ENCODE measurements around the gene POLR3F. TPM values are rescaled to one million over a fixed set of nuclear protein-coding genes. Genes with fewer than 3 reads are reported as not detected.
A peak's percentile ranks its signal among the peaks of the same experiment; 100 is the strongest.

The POLR3F gene
- total and polyA plus RNA-seq, 2 donors (not counting 3 experiments of a cell fraction or from before 2014, with no cell fraction given) = 4.5 to 9.8 TPM

DNA sequence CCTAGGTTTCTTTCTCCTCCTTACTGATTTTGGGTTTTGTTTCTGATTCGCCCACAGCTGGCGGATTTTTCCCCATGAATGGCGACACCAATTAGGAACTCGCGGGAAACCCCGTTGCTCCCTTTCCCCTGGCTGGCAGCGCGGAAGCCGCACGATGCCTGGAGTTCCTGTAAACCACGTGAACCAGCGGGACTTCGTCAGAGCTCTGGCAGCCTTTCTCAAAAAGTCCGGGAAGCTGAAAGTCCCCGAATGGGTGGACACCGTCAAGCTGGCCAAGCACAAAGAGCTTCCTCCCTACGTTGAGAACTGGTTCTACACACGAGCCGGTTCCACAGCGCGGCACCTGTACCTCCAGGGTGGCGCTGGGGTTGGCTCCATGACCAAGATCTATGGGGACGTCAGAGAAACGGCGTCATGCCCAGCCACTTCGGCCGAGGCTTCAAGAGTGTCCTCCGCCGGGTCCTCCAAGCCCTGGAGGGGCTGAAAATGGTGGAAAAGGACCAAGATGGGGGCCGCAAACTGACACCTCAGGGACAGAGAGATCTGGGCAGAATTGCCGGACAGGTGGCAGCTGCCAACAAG is 37.4 kb downstream of the POLR3F start:
- POLR2A ChIA-PET = no interaction called here
- Histone ChIP-seq H3K79me2 (ENCODE audit: control insufficient read depth, insufficient read depth, low read length) (peaks cover 16% of the 10 kb centered on the region), H3K4me2 (ENCODE audit: insufficient read depth, low read length) (no peak overlapping the region), H3K9ac (replicated peaks; ENCODE audit: extremely low read depth, insufficient read depth, low read length) (no peak overlapping the region), H3K4me1 (ENCODE audit: control insufficient read depth, extremely low read depth, insufficient read depth, low read length) (peaks cover 9% of the 10 kb centered on the region), H3K9me1 (replicated peaks; ENCODE audit: control insufficient read depth, extremely low read depth, insufficient read depth, low read length) (no peaks in the 10 kb centered on the region), H3K36me3 (ENCODE audit: control insufficient read depth in 2 of 2, extremely low read depth in 1 of 2, insufficient read depth in 2 of 2, low read length in 2 of 2) (no peaks in the 10 kb centered on the region), H2AFZ (ENCODE audit: low read depth, low read length) (peak overlapping the region; percentile 48), H3K27me3 (ENCODE audit: control insufficient read depth in 2 of 2, insufficient read depth in 2 of 2, low read length in 2 of 2) (peaks cover 0 to 5% of the 10 kb centered on the region in 2 experiments), H3K9me3 (replicated peaks; ENCODE audit: control insufficient read depth, insufficient read depth, low read length) (no peaks in the 10 kb centered on the region), H3K4me3 (replicated peaks in 1 of 3; ENCODE audit: insufficient read depth in 1 of 3, low read depth in 1 of 3, low read length in 3 of 3) (no peak overlapping the region), H4K20me1 (replicated peaks; ENCODE audit: control insufficient read depth, extremely low read depth, insufficient read depth, low read length) (no peaks in the 10 kb centered on the region), H3K27ac (ENCODE audit: insufficient read depth, low read depth, low read length) (no peak overlapping the region)
- dilution Hi-C loops (cut with MboI; ENCODE audit: extremely low pct_ligation_motif_present, low sequenced_read_pairs) (no loop called here), intact Hi-C loops (cut with micrococcal nuclease) (no loop called here)
- FAIRE-seq (no peak), DNase-seq (ENCODE audit: low read depth, low spot score) (peak; percentile 31)
- CTCF ChIA-PET = no interaction called here
- TF ChIP-seq, protein P1, sequence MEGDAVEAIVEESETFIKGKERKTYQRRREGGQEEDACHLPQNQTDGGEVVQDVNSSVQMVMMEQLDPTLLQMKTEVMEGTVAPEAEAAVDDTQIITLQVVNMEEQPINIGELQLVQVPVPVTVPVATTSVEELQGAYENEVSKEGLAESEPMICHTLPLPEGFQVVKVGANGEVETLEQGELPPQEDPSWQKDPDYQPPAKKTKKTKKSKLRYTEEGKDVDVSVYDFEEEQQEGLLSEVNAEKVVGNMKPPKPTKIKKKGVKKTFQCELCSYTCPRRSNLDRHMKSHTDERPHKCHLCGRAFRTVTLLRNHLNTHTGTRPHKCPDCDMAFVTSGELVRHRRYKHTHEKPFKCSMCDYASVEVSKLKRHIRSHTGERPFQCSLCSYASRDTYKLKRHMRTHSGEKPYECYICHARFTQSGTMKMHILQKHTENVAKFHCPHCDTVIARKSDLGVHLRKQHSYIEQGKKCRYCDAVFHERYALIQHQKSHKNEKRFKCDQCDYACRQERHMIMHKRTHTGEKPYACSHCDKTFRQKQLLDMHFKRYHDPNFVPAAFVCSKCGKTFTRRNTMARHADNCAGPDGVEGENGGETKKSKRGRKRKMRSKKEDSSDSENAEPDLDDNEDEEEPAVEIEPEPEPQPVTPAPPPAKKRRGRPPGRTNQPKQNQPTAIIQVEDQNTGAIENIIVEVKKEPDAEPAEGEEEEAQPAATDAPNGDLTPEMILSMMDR (IDR thresholded peaks at IDR 0.05; ENCODE audit: extremely low read depth in 1 of 2, insufficient read depth in 1 of 2, low read depth in 1 of 2, low read length in 2 of 2) = no peak
- TF ChIP-seq FOS (IDR thresholded peaks at IDR 0.05; ENCODE audit: borderline replicate concordance, insufficient read depth, low read length) (no peak), JUN (IDR thresholded peaks at IDR 0.05; ENCODE audit: borderline replicate concordance, insufficient read depth, insufficient read length, low read depth) (no peak), EZH2 (IDR thresholded peaks at IDR 0.05; ENCODE audit: borderline replicate concordance, low read depth, low read length, severe bottlenecking) (no peak), POLR2AphosphoS5 (IDR thresholded peaks at IDR 0.05; ENCODE audit: insufficient read depth, low read depth, low read length) (no peak), POLR2A (IDR thresholded peaks at IDR 0.05; ENCODE audit: low read depth, low read length) (no peak), MYC (IDR thresholded peaks at IDR 0.05; ENCODE audit: low read depth, low read length) (no peak)
- TF ChIP-seq, protein P2, sequence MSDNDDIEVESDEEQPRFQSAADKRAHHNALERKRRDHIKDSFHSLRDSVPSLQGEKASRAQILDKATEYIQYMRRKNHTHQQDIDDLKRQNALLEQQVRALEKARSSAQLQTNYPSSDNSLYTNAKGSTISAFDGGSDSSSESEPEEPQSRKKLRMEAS (IDR thresholded peaks at IDR 0.05; ENCODE audit: insufficient read depth, insufficient read length) = no peak
- BruUV-seq (replicated peaks) = no TSS peak
